K562 treated with DMSO at 1 percent for 24 hours (cell line): Measurements from ENCODE around the gene DNAJC12. TPM values are rescaled to one million over a fixed set of nuclear protein-coding genes. Genes with fewer than 3 reads are reported as not detected.

ENCODE experiments used
- total RNA-seq: library from RNA; unstranded; fragments of 300-600 nt; gene quantifications from 2 replicates; pipeline ENCODE4 v1.2.3, GENCODE V29; 2022; ENCODE audit warnings: low read depth; ENCODE audit not compliant: insufficient read depth

DNAJC12 gene
- 40.2 and 40.7 TPM in 2 replicates for total RNA-seq

DNA sequence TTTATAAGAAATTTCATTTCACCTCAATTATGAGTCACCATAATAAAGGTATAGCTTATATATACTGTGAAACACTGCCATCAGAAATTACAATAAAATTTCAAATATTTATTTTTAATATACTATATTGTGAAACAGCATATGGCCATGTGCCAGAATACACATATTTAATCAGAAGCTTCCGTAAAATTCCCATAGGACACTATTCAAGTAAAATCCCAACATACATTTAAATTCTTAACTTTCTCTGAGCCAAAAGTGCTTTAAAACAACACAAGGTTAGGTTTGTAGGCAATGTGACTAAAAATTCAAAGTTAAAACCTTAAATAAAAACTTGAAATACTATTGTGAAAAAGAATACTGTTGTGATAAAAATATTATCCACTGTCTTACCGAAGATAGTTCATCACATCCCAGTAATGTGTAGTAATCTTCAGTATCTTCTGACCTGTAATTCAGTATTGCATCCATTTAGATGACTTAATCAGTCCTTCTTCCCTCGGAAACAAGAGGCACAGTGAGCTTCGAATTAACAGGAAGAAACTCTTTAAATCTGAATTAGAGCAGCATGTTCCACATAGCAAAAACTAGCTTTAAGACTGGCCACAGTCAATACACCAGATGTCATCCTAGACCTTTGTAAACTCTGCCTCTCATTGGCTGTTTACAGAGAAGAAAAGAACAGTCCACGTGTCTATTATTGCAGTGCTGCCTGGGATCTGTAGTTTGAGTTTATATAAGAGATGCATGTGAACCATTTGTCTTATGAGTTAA lies at the start of gene DNAJC12:
Gene DNAJC12 (minus strand): TSS at position 648 of the 774 bp plus-strand sequence. CDS start 177 bp downstream, at position 471.

DNA sequence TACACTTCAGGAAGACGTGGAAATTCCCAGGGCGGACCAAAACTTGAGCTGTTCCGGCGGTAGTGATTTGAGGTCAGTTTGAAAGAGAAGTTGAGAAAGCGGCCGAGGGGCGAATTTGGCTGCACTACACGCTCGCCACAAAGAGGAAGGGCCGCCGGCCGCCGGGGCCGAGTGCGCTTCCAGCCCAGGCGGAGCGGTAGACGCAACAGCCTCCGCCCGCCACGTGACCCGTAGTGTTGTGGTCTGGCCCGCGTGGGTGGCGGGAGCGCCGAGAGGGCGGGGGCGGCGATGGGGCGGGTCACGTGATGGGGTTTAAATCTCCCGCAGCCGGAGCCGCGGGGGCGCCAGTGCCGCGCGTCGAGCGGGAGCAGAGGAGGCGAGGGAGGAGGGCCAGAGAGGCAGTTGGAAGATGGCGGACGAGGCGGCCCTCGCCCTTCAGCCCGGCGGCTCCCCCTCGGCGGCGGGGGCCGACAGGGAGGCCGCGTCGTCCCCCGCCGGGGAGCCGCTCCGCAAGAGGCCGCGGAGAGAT lies 46.4 kb upstream of the DNAJC12 start, which contains the start of gene SIRT1:
Gene SIRT1 (plus strand): TSS at position 344 of the 529 bp plus-strand sequence. CDS start 66 bp downstream, at position 410.

Other genes with a start within 250 kb of the DNAJC12 start
- not detected in 2 replicates for gene CTNNA3, start 142.0 kb downstream of the DNAJC12 start, total RNA-seq
- 11.3 and 16.2 TPM in 2 replicates for gene SIRT1, start 46.5 kb upstream of the DNAJC12 start, total RNA-seq
- gene HERC4, start 237.1 kb upstream of the DNAJC12 start, total RNA-seq, result 14.8 and 19.4 TPM in 2 replicates